ENCODE data around the gene RAD51AP1.
A peak's percentile ranks its signal among the peaks of the same experiment; 100 is the strongest.

- TF ChIP-seq CTCF (IDR thresholded peaks at IDR 0.05) (peak; percentile 80 to 88 (median 88)), EP300 (IDR thresholded peaks at IDR 0.05) (no peak), POLR2A (IDR thresholded peaks at IDR 0.05) (no peak)
Observed at GRCh38 chr12:4604684-4605193, 66.0 kb downstream of the RAD51AP1 start.

Data from ovary (tissue), 3 donors.